ENCODE measurements around the gene SNRPD3.

DNA sequence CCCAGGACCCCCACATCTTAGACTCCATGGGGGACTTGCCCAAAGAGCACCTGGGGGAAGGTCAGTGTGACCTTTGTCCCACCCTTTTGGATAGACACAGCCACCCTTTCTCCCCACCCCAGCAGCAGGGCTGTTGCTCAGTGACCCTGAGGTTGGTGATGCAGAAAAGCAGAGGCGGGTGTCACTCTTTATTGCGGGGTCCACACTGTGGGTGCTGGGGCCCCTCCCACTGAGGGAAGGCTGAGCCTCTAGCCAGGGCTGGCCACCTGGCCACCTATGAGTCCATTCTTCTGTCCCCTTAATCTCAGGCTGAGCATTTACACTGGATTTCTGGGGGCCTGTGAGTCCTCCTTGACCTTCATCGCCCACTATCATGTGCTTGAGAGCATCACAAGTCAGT lies 29.7 kb downstream of the SNRPD3 start:
- TF ChIP-seq, protein P1, sequence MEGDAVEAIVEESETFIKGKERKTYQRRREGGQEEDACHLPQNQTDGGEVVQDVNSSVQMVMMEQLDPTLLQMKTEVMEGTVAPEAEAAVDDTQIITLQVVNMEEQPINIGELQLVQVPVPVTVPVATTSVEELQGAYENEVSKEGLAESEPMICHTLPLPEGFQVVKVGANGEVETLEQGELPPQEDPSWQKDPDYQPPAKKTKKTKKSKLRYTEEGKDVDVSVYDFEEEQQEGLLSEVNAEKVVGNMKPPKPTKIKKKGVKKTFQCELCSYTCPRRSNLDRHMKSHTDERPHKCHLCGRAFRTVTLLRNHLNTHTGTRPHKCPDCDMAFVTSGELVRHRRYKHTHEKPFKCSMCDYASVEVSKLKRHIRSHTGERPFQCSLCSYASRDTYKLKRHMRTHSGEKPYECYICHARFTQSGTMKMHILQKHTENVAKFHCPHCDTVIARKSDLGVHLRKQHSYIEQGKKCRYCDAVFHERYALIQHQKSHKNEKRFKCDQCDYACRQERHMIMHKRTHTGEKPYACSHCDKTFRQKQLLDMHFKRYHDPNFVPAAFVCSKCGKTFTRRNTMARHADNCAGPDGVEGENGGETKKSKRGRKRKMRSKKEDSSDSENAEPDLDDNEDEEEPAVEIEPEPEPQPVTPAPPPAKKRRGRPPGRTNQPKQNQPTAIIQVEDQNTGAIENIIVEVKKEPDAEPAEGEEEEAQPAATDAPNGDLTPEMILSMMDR (IDR thresholded peaks at IDR 0.05): no peak
- TF ChIP-seq ZFX (IDR thresholded peaks at IDR 0.05; ENCODE audit: borderline replicate concordance): no peak

Data from 22Rv1 (cell line).